Upper lobe of right lung (tissue), 1 donor: ENCODE results near the gene VMAC. TPM values are rescaled to one million over a fixed set of nuclear protein-coding genes. Genes with fewer than 3 reads are reported as not detected.

Experiments
- ATAC-seq: fragments of 200-7000 bp; cut with Tn5 transposase; one replicate; pipeline ENCODE4 v1.9.1; 2020; ENCODE audit warnings: mild to moderate bottlenecking, moderate library complexity
- DNase-seq: peaks from one replicate; pipeline ENCODE4 v3.0.0-alpha.2; 2020
- H3K27ac ChIP-seq: fragments of 200-600 bp; one replicate; pipeline ENCODE4 v1.8.0; 2022
- H3K27me3 ChIP-seq: fragments of 200-600 bp; one replicate; pipeline ENCODE4 v1.8.0; 2022; ENCODE audit warnings: mild to moderate bottlenecking
- H3K36me3 ChIP-seq: fragments of 200-600 bp; one replicate; pipeline ENCODE4 v1.8.0; 2022
- H3K4me1 ChIP-seq: fragments of 200-600 bp; one replicate; pipeline ENCODE4 v1.8.0; 2022
- H3K4me3 ChIP-seq: fragments of 200-600 bp; one replicate; pipeline ENCODE4 v1.8.0; 2022; ENCODE audit warnings: mild to moderate bottlenecking
- H3K9me3 ChIP-seq: fragments of 200-600 bp; one replicate; pipeline ENCODE4 v1.8.0; 2022
- intact Hi-C: fragments of 100-400 bp; cut with DNase I; formaldehyde crosslinking; loops from one replicate; pipeline ENCODE4 v1.11.0; 2022
- total RNA-seq: library from RNA; stranded (reverse); fragmentation: NEBNext Ultra II Directional; extraction: Animal tissue kit (Norgen Biotek cat#: 25700); gene quantifications from one replicate; pipeline ENCODE4 v1.2.1, GENCODE V29; 2021
- TF ChIP-seq, protein P1 (sequence below): fragments of 200-600 bp; IDR thresholded peaks from one replicate; pipeline ENCODE4 v1.8.0; 2022; ENCODE audit warnings: antibody characterized with exemption
- donor health status: DM: no; HTN: yes; CAD: no; lungs with severe emphysema.

The VMAC gene
- total RNA-seq, 1 donor from 2014 or later, result 6.8 TPM

DNA sequence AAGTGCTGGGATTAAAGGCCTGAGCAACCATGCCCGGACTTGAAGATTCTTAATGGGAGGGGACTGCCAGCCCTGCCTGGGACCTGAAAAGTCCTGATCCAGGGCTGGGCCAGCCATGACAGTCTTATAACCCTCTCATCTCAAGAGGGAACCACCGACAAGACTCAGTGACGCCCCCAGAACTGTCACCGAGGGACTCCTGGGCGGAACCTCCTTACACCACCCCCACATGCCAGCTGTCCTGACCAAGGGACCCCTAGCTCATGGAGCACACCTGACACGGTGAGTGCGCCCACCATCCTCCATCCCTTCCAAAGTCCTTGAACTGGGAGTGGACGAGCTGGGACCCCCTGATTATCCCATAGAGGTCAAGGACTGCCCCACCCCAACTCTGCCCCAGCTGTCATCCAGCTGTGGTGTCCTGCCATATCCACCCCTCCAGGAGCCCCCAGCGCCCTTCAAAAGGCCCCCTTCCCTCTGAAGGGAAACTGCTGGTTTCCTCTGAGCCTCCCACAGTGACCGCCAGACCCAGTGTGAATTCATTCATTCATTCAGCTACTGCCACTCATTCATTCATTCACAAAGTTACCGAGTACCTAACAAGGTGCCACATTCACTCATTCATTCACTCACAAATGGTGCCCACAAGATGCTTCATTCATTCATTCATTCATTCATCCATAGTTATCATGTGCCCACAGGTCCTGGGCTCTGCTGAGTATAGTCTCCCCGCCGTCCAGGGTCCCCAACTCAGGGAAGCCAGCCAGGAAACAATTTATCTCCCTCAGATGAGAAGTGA, 4.7 kb upstream of the VMAC start:
- no peak for DNase-seq
- H3K36me3 ChIP-seq, result peaks cover 18% of the 10 kb centered on the region
- H3K4me3 ChIP-seq, result no peak overlapping the region
- H3K27ac ChIP-seq, result no peak overlapping the region
- TF ChIP-seq, protein P1, sequence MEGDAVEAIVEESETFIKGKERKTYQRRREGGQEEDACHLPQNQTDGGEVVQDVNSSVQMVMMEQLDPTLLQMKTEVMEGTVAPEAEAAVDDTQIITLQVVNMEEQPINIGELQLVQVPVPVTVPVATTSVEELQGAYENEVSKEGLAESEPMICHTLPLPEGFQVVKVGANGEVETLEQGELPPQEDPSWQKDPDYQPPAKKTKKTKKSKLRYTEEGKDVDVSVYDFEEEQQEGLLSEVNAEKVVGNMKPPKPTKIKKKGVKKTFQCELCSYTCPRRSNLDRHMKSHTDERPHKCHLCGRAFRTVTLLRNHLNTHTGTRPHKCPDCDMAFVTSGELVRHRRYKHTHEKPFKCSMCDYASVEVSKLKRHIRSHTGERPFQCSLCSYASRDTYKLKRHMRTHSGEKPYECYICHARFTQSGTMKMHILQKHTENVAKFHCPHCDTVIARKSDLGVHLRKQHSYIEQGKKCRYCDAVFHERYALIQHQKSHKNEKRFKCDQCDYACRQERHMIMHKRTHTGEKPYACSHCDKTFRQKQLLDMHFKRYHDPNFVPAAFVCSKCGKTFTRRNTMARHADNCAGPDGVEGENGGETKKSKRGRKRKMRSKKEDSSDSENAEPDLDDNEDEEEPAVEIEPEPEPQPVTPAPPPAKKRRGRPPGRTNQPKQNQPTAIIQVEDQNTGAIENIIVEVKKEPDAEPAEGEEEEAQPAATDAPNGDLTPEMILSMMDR, result no peak
- intact Hi-C loops, result no loop called here
- ATAC-seq, result no peak
- peaks cover 9% of the 10 kb centered on the region for H3K4me1 ChIP-seq
- H3K9me3 ChIP-seq, result no peaks in the 10 kb centered on the region
- H3K27me3 ChIP-seq, result no peaks in the 10 kb centered on the region

DNA sequence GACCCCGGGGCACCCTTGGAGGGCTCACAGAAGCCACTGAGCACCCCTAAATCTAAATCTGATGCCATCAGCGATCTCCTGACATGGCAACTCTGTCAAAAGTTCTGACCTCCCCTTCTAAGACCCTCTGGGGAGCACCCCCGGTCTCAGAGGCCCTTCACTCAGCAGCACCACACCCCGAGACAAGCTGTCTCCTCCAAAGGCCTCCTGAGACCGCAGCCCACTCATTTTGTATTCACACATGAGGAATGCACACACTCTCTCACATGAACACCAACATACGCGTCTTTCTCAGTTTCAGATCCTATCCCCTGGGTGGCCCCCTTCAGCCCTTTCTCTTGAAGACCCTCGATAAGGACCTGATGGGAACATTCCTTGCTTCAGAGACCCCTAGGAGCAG, 3.7 kb upstream of the VMAC start:
- Histone ChIP-seq H3K27ac (no peak overlapping the region), H3K27me3 (no peaks in the 10 kb centered on the region), H3K9me3 (no peaks in the 10 kb centered on the region), H3K4me1 (peaks cover 18% of the 10 kb centered on the region), H3K4me3 (no peak overlapping the region), H3K36me3 (peaks cover 8% of the 10 kb centered on the region)
- no peak for DNase-seq
- TF ChIP-seq, protein P1, result no peak
- ATAC-seq, result no peak
- intact Hi-C loops, result no loop called here

DNA sequence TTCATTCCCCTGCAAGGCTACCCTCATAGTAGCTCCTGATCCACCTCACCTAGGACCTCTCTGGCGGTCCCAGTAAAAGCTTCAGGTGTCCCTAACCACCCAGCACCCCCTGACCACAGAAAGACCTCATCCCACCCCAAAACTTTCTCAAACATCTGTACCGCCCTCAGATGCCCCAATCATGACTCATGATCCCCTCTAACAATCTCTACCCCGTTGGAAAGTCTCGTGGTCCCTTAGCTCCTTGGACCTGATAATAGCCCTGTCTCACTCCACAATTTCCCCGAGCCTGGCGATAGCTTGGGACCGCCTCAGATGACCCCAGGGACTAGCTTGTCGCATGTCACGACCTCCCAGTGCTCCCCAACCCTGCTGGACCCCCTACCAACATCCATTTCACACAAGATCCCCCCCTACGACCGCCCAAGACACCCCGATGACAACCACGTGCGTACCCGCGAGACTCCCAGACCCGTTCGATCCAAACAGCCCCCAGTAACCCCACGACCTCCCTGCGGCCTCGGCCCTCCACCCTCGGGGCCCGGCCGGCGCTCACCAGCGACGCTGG, 1.5 kb upstream of the VMAC start:
- Histone ChIP-seq H3K27me3 (no peaks in the 10 kb centered on the region), H3K27ac (peak overlapping the region; percentile 90), H3K9me3 (no peaks in the 10 kb centered on the region), H3K36me3 (no peaks in the 10 kb centered on the region), H3K4me3 (peak overlapping the region; percentile 94), H3K4me1 (peaks cover 22% of the 10 kb centered on the region)
- no peak for DNase-seq
- TF ChIP-seq, protein P1, result no peak
- intact Hi-C loops, result no loop called here
- ATAC-seq, result no peak

DNA sequence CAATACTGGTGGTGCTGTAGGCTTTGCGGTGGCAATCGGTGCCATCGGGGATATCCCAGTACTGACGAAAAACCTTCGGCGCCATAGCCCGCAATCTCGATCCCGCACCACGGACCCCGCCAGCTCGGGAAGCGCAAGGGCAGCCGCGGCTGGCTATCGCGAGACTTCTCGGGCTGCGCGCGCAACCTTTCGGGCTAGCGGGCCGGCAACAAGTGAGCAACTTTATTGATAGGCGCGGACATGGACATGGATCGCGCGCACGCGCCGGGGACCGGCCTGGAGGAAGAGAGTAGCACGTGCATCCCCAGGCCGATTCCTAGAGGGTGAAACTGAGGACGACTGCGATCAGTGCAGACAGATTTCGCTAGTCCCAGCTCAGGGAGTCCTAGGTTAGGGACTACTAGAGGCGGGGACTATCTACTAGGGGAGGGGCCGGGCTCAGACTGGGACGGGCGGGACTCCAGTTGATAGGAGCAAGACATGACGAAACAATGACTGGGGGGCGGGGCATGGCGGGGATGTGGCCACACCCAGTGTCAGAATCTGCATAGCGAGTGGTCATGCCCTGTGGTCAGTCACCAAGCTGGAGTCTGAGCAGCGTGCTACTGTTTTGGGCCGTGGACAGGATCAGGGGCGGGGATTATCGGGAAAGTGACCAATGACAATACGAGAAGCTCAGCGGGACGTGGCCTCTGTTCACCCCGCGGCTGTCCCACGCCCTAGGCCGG, 884 bp upstream of the VMAC start, which contains the start of gene NDUFA11:
Gene NDUFA11 (minus strand): TSS at position 167 of the 728 bp plus-strand sequence. CDS start 82 bp downstream, at position 85.
- H3K27me3 ChIP-seq, result no peaks in the 10 kb centered on the region
- peak within 1 kb of the TSS; percentile 94 for H3K4me3 ChIP-seq
- peak; percentile 99 for DNase-seq
- H3K4me1 ChIP-seq, result peaks cover 22% of the 10 kb centered on the region
- intact Hi-C loops, result no loop called here
- TF ChIP-seq, protein P1, result no peak
- H3K27ac ChIP-seq, result peak within 1 kb of the TSS; percentile 90
- H3K9me3 ChIP-seq, result no peaks in the 10 kb centered on the region
- peak; percentile 80 for ATAC-seq
- H3K36me3 ChIP-seq, result no peaks in the 10 kb centered on the region

DNA sequence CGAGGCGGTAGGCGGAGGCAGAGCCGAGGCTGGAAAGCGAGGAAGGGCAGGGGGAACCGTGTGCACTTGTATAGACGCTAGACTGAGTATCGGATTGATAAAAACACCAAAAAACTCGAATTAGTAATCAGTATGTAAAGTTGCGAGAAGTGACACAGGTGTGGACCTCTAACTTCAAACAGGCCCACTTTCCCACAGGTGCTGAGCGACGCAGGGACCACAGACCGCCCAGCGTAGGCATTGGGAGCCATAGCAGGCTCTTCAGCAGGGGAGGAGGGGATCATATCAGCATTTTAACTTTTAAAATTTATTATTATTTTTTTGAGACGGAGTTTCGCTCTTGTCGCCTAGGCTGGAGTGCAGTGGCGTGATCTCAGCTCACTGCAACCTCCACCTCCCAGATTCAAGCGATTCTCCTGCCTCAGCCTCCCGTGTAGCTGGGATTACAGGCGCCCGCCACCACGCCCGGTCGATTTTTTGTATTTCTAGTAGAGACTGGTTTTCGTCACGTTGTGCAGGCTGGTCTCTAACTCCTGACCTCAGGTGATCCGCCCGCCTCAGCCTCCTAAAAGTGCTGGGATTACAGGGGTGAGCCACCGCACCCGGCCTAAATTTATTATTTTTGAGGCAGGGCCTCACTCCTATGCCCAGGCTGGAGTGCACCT, 574 bp downstream of the VMAC start:
- Histone ChIP-seq H3K9me3 (no peaks in the 10 kb centered on the region), H3K27me3 (no peaks in the 10 kb centered on the region), H3K4me1 (peaks cover 22% of the 10 kb centered on the region), H3K36me3 (peaks cover 12% of the 10 kb centered on the region), H3K4me3 (peak overlapping the region; percentile 94), H3K27ac (peak overlapping the region; percentile 83)
- intact Hi-C loops, result no loop called here
- TF ChIP-seq, protein P1, result no peak
- ATAC-seq (no peak), DNase-seq (no peak)
